BLaER1 treated with 17β-estradiol and CSF1 and Interleukin-3, amounts not matched to agents 10 nM and 100 nM (cell line): Measurements from ENCODE around the gene CAV1.

ENCODE experiments used
- H3K27ac ChIP-seq, 11 experiments: shearing (Covaris generic); formaldehyde crosslinking; 2 replicates each; pipeline ENCODE4 v1.8.1; 2022
- H3K27me3 ChIP-seq, 11 experiments: shearing (Covaris generic); formaldehyde crosslinking; 2 replicates each; pipeline ENCODE4 v1.8.1; 2022
- H3K36me3 ChIP-seq, 11 experiments: shearing (Covaris generic); formaldehyde crosslinking; 2 replicates each; pipeline ENCODE4 v1.8.1; 2022
- H3K4me1 ChIP-seq, 10 experiments: shearing (Covaris generic); formaldehyde crosslinking; 2 replicates each; pipeline ENCODE4 v1.8.1; 2022
- H3K4me2 ChIP-seq, 11 experiments: shearing (Covaris generic); formaldehyde crosslinking; 2 replicates each; pipeline ENCODE4 v1.8.1; 2022
- H3K4me3 ChIP-seq, 10 experiments: shearing (Covaris generic); formaldehyde crosslinking; 2 replicates each; pipeline ENCODE4 v1.8.1; 2022
- H3K9ac ChIP-seq, 11 experiments: shearing (Covaris generic); formaldehyde crosslinking; 2 replicates each; pipeline ENCODE4 v1.8.1; 2022
- H3K9me3 ChIP-seq, 11 experiments: shearing (Covaris generic); formaldehyde crosslinking; replicated peaks in 1 of 11; 2 replicates each; pipeline ENCODE4 v1.8.1; 2022
- H4K20me1 ChIP-seq, 11 experiments: shearing (Covaris generic); formaldehyde crosslinking; 2 replicates each; pipeline ENCODE4 v1.8.1; 2022
- Cebpa-rat ChIP-seq, 11 experiments: shearing (Covaris generic); IDR thresholded peaks; 2 replicates each; pipeline ENCODE4 v1.8.1; 2022

CAV1 gene

GRCh38 chr7:116557066-116557585 lies 32.3 kb downstream of the CAV1 start:
- Histone ChIP-seq H3K27ac (no peak overlapping the region), H3K36me3 (no peaks in the 10 kb centered on the region), H3K4me2 (0 out of 22 replicates have a peak overlapping the region, but pooled peaks of 1 of the 11 experiments have one; percentile 16), H3K9me3 (peaks cover 0 to 3% (median 2%) of the 10 kb centered on the region in 11 experiments; a peak in 8 of 22 replicates), H4K20me1 (no peaks in the 10 kb centered on the region), H3K9ac (no peak overlapping the region), H3K4me3 (no peak overlapping the region), H3K4me1 (peaks cover 0 to 13% (median 3%) of the 10 kb centered on the region in 10 experiments; a peak in 9 of 20 replicates), H3K27me3 (no peaks in the 10 kb centered on the region)
- no peak for TF ChIP-seq Cebpa-rat (IDR thresholded peaks at IDR 0.05)

GRCh38 chr7:116557901-116558300 lies 33.1 kb downstream of the CAV1 start:
- Histone ChIP-seq H3K4me1 (peaks cover 0 to 13% (median 3%) of the 10 kb centered on the region in 10 experiments; a peak in 9 of 20 replicates), H3K4me3 (no peak overlapping the region), H3K9me3 (peaks cover 0 to 7% (median 6%) of the 10 kb centered on the region in 11 experiments; a peak in 8 of 22 replicates), H3K27ac (no peak overlapping the region), H3K36me3 (no peaks in the 10 kb centered on the region), H3K4me2 (no peak overlapping the region), H4K20me1 (no peaks in the 10 kb centered on the region), H3K27me3 (no peaks in the 10 kb centered on the region), H3K9ac (no peak overlapping the region)
- no peak for TF ChIP-seq Cebpa-rat (IDR thresholded peaks at IDR 0.05)

GRCh38 chr7:116560021-116560970 lies 35.5 kb downstream of the CAV1 start:
- no peak overlapping the region for H3K4me2 ChIP-seq
- H3K9me3 ChIP-seq: peaks cover 0 to 7% (median 6%) of the 10 kb centered on the region in 11 experiments; a peak in 8 of 22 replicates
- no peak overlapping the region for H3K4me3 ChIP-seq
- no peak overlapping the region for H3K9ac ChIP-seq
- H4K20me1 ChIP-seq: no peaks in the 10 kb centered on the region
- no peak overlapping the region for H3K27ac ChIP-seq
- H3K4me1 ChIP-seq: peaks cover 0 to 13% (median 0%) of the 10 kb centered on the region in 10 experiments; a peak in 7 of 20 replicates
- H3K36me3 ChIP-seq: no peaks in the 10 kb centered on the region
- TF ChIP-seq Cebpa-rat (IDR thresholded peaks at IDR 0.05): no peak
- no peaks in the 10 kb centered on the region for H3K27me3 ChIP-seq

- Histone ChIP-seq H3K9me3 (peaks cover 0 to 7% (median 6%) of the 10 kb centered on the region in 11 experiments; a peak in 8 of 22 replicates), H3K4me1 (no peaks in the 10 kb centered on the region; a peak in 1 of 20 replicates), H3K4me2 (no peak overlapping the region), H3K4me3 (no peak overlapping the region), H3K9ac (no peak overlapping the region), H4K20me1 (no peaks in the 10 kb centered on the region), H3K27me3 (no peaks in the 10 kb centered on the region), H3K36me3 (no peaks in the 10 kb centered on the region), H3K27ac (no peak overlapping the region)
- no peak for TF ChIP-seq Cebpa-rat (IDR thresholded peaks at IDR 0.05)
Measured at GRCh38 chr7:116561697-116562483, 37.1 kb downstream of the CAV1 start.

GRCh38 chr7:116562529-116563121 lies 37.8 kb downstream of the CAV1 start:
- H3K4me2 ChIP-seq: no peak overlapping the region
- no peak for TF ChIP-seq Cebpa-rat (IDR thresholded peaks at IDR 0.05)
- H3K36me3 ChIP-seq: no peaks in the 10 kb centered on the region
- no peak overlapping the region for H3K9ac ChIP-seq
- H3K27me3 ChIP-seq: no peaks in the 10 kb centered on the region
- no peaks in the 10 kb centered on the region for H4K20me1 ChIP-seq
- no peak overlapping the region for H3K4me3 ChIP-seq
- H3K9me3 ChIP-seq: peaks cover 0 to 7% (median 6%) of the 10 kb centered on the region in 11 experiments; a peak in 8 of 22 replicates
- H3K27ac ChIP-seq: no peak overlapping the region
- H3K4me1 ChIP-seq: no peaks in the 10 kb centered on the region

GRCh38 chr7:116565981-116566380 lies 41.1 kb downstream of the CAV1 start:
- H3K4me1 ChIP-seq: peaks cover 7 to 16% (median 10%) of the 10 kb centered on the region in 10 experiments; a peak in 16 of 20 replicates
- H3K9me3 ChIP-seq: peaks cover 0 to 7% (median 6%) of the 10 kb centered on the region in 11 experiments; a peak in 8 of 22 replicates
- no peaks in the 10 kb centered on the region for H3K27me3 ChIP-seq
- no peaks in the 10 kb centered on the region for H4K20me1 ChIP-seq
- H3K36me3 ChIP-seq: no peaks in the 10 kb centered on the region
- H3K4me2 ChIP-seq: no peak overlapping the region
- TF ChIP-seq Cebpa-rat (IDR thresholded peaks at IDR 0.05): no peak
- no peak overlapping the region for H3K27ac ChIP-seq
- H3K4me3 ChIP-seq: no peak overlapping the region
- no peak overlapping the region for H3K9ac ChIP-seq

GRCh38 chr7:116566666-116567065 lies 41.8 kb downstream of the CAV1 start:
- no peak overlapping the region for H3K27ac ChIP-seq

GRCh38 chr7:116569737-116570136 lies 44.9 kb downstream of the CAV1 start:
- Histone ChIP-seq H3K4me2 (peak overlapping the region in 9 of 11 experiments; percentile 7 to 50 (median 29); a peak in 17 of 22 replicates), H3K4me3 (no peak overlapping the region), H4K20me1 (no peaks in the 10 kb centered on the region), H3K27ac (no peak overlapping the region), H3K9ac (no peak overlapping the region), H3K36me3 (no peaks in the 10 kb centered on the region), H3K27me3 (no peaks in the 10 kb centered on the region), H3K4me1 (peaks cover 24 to 43% (median 30%) of the 10 kb centered on the region in 10 experiments), H3K9me3 (no peaks in the 10 kb centered on the region)
- TF ChIP-seq Cebpa-rat (IDR thresholded peaks at IDR 0.05): no peak

More at GRCh38 chr7:116566666-116567065, 41.8 kb downstream of the CAV1 start:
- no peak for TF ChIP-seq Cebpa-rat (IDR thresholded peaks at IDR 0.05)
- Histone ChIP-seq H4K20me1 (no peaks in the 10 kb centered on the region), H3K9me3 (peaks cover 0 to 7% (median 6%) of the 10 kb centered on the region in 11 experiments; a peak in 8 of 22 replicates), H3K9ac (no peak overlapping the region), H3K36me3 (no peaks in the 10 kb centered on the region), H3K4me1 (peaks cover 7 to 23% (median 12%) of the 10 kb centered on the region in 10 experiments; a peak in 16 of 20 replicates), H3K4me3 (no peak overlapping the region), H3K27me3 (no peaks in the 10 kb centered on the region), H3K4me2 (no peak overlapping the region)
